Loucy (cell line): ENCODE measurements around the gene PRLR.

ENCODE experiments used
- H2AFZ ChIP-seq: fragments of 200-600 bp; sonication (generic); 2 replicates; pipeline ENCODE4 v1.6.0; 2016; ENCODE audit warnings: antibody characterized with exemption, mild to moderate bottlenecking, low read length, moderate library complexity
- H3F3A ChIP-seq: fragments of 200-600 bp; 2 replicates; pipeline ENCODE4 v1.6.0; 2016; ENCODE audit warnings: antibody characterized with exemption, low read depth, mild to moderate bottlenecking
- H3K27me3 ChIP-seq: fragments of 200-600 bp; sonication (generic); 2 replicates; pipeline ENCODE4 v1.6.1; 2014; ENCODE audit warnings: low read length, mild to moderate bottlenecking; ENCODE audit not compliant: insufficient read depth, poor library complexity, severe bottlenecking
- H3K36me3 ChIP-seq: fragments of 200-600 bp; sonication (generic); 2 replicates; pipeline ENCODE4 v1.6.1; 2016; ENCODE audit warnings: low read length; ENCODE audit not compliant: insufficient read depth
- H3K4me1 ChIP-seq: fragments of 200-600 bp; sonication (generic); 2 replicates; pipeline ENCODE4 v1.5.1; 2014; ENCODE audit warnings: low read length, mild to moderate bottlenecking; ENCODE audit not compliant: insufficient read depth, poor library complexity, severe bottlenecking
- H3K4me2 ChIP-seq: fragments of 200-600 bp; sonication (generic); 2 replicates; pipeline ENCODE4 v1.6.0; 2014; ENCODE audit warnings: antibody characterized with exemption, low read length, low read depth, mild to moderate bottlenecking; ENCODE audit not compliant: poor library complexity, severe bottlenecking
- H3K4me3 ChIP-seq: fragments of 200-600 bp; sonication (generic); 2 replicates; pipeline ENCODE4 v1.5.1; 2014; ENCODE audit warnings: low read length, mild to moderate bottlenecking, mixed read lengths; ENCODE audit not compliant: poor library complexity, severe bottlenecking
- H3K79me2 ChIP-seq: fragments of 200-600 bp; sonication (generic); 2 replicates; pipeline ENCODE4 v1.6.1; 2014; ENCODE audit warnings: low read length; ENCODE audit not compliant: insufficient read depth
- H3K9ac ChIP-seq: fragments of 200-600 bp; sonication (generic); 2 replicates; pipeline ENCODE4 v1.6.0; 2014; ENCODE audit warnings: mild to moderate bottlenecking, low read depth, low read length, moderate library complexity; ENCODE audit not compliant: poor library complexity, severe bottlenecking
- H3K9me2 ChIP-seq: fragments of 200-600 bp; sonication (generic); replicated peaks from 2 replicates; pipeline ENCODE4 v1.6.1; 2016; ENCODE audit warnings: low read depth, low read length, mixed read lengths
- H3K9me3 ChIP-seq: fragments of 200-600 bp; sonication (generic); 2 replicates; pipeline ENCODE4 v1.6.1; 2014; ENCODE audit warnings: mild to moderate bottlenecking, antibody characterized with exemption, low read length, low read depth; ENCODE audit not compliant: insufficient read depth
- H4K20me1 ChIP-seq: fragments of 200-600 bp; sonication (generic); 2 replicates; pipeline ENCODE4 v1.6.0; 2014; ENCODE audit warnings: antibody characterized with exemption, low read length, mild to moderate bottlenecking; ENCODE audit not compliant: insufficient read depth, poor library complexity, severe bottlenecking
- CTCF ChIP-seq: fragments of 200-600 bp; sonication (generic); conservative IDR thresholded peaks from 2 replicates; pipeline ENCODE4 v1.5.1; 2014; ENCODE audit warnings: mild to moderate bottlenecking, antibody characterized with exemption, low read length
- EZH2phosphoT487 ChIP-seq: fragments of 200-600 bp; IDR thresholded peaks from 2 replicates; pipeline ENCODE4 v1.6.1; 2018; ENCODE audit warnings: antibody characterized with exemption, mild to moderate bottlenecking, moderate library complexity, borderline replicate concordance

The PRLR gene

GRCh38 chr5:35059251-35059650 lies 171.0 kb downstream of the PRLR start:
- H4K20me1 ChIP-seq: no peaks in the 10 kb centered on the region
- H3K27me3 ChIP-seq: no peaks in the 10 kb centered on the region
- H3K4me1 ChIP-seq: no peaks in the 10 kb centered on the region
- H3K9me2 ChIP-seq: no peaks in the 10 kb centered on the region
- H3K79me2 ChIP-seq: no peaks in the 10 kb centered on the region
- no peak overlapping the region for H3K4me3 ChIP-seq
- no peak for TF ChIP-seq EZH2phosphoT487
- no peak for TF ChIP-seq CTCF
- H3K9me3 ChIP-seq: no peaks in the 10 kb centered on the region
- no peaks in the 10 kb centered on the region for H3K36me3 ChIP-seq
- no peak overlapping the region for H3K4me2 ChIP-seq
- no peak overlapping the region for H3K9ac ChIP-seq
- H3F3A ChIP-seq: no peaks in the 10 kb centered on the region
- no peak overlapping the region for H2AFZ ChIP-seq

GRCh38 chr5:35058374-35058788 lies 171.9 kb downstream of the PRLR start:
- Histone ChIP-seq H3K4me3 (no peak overlapping the region), H3K4me2 (no peak overlapping the region), H2AFZ (no peak overlapping the region), H3K79me2 (no peaks in the 10 kb centered on the region), H3K9me2 (no peaks in the 10 kb centered on the region), H3K36me3 (no peaks in the 10 kb centered on the region), H3K9ac (no peak overlapping the region), H4K20me1 (no peaks in the 10 kb centered on the region), H3K4me1 (no peaks in the 10 kb centered on the region), H3K27me3 (no peaks in the 10 kb centered on the region), H3K9me3 (no peaks in the 10 kb centered on the region), H3F3A (no peaks in the 10 kb centered on the region)
- TF ChIP-seq CTCF: no peak
- TF ChIP-seq EZH2phosphoT487: no peak

GRCh38 chr5:35056686-35057085 lies 173.6 kb downstream of the PRLR start:
- Histone ChIP-seq H3K4me1 (no peaks in the 10 kb centered on the region), H3K79me2 (no peaks in the 10 kb centered on the region), H3K9me2 (no peaks in the 10 kb centered on the region), H3K4me2 (no peak overlapping the region), H3K9ac (no peak overlapping the region), H3K36me3 (no peaks in the 10 kb centered on the region), H3K9me3 (no peaks in the 10 kb centered on the region), H3F3A (no peaks in the 10 kb centered on the region), H3K4me3 (no peak overlapping the region), H4K20me1 (no peaks in the 10 kb centered on the region), H2AFZ (no peak overlapping the region), H3K27me3 (no peaks in the 10 kb centered on the region)
- no peak for TF ChIP-seq EZH2phosphoT487
- no peak for TF ChIP-seq CTCF
